ENCODE results near the gene SULT4A1. TPM values are rescaled to one million over a fixed set of nuclear protein-coding genes. Genes with fewer than 3 reads are reported as not detected.

SULT4A1 gene
- total and polyA plus RNA-seq, 2 experiments from 2014 or later: 4.7 to 5.2 TPM

GRCh38 chr22:43889860-43890253 is 27.5 kb upstream of the SULT4A1 start:
- TF ChIP-seq CTCF (conservative IDR thresholded peaks at IDR 0.05; ENCODE audit: low read depth in 2 of 2) (peak in 1 of 2 experiments; percentile 49; a peak in 2 of 4 replicates), NANOG (IDR thresholded peaks at IDR 0.05; ENCODE audit: borderline replicate concordance) (no peak), ETS1 (IDR thresholded peaks at IDR 0.05) (no peak)
- Mint-ChIP-seq H3K9me3 (no peaks in the 10 kb centered on the region), H3K27me3 (ENCODE audit: insufficient read depth, low read depth, poor library complexity) (peaks cover 17% of the 10 kb centered on the region), H3K4me1 (peaks cover 6% of the 10 kb centered on the region; the same call in 1 of the 3 replicates), H3K36me3 (ENCODE audit: low read depth) (peaks cover 11% of the 10 kb centered on the region), H3K4me3 (no peak overlapping the region), H3K27ac (no peak overlapping the region)
- Histone ChIP-seq H3K4me3 (no peak overlapping the region), H4K20me1 (replicated peaks; ENCODE audit: insufficient read depth) (peaks cover 3% of the 10 kb centered on the region; the same call in 1 of the 2 replicates), H3K27ac (ENCODE audit: low read depth) (no peak overlapping the region), H3K36me3 (ENCODE audit: insufficient read depth) (no peaks in the 10 kb centered on the region; the same call in 1 of the 2 replicates), H2AFZ (no peak overlapping the region), H3K4me2 (no peak overlapping the region), H3K9me2 (ENCODE audit: insufficient read depth) (no peaks in the 10 kb centered on the region), H3K4me1 (ENCODE audit: insufficient read depth) (no peaks in the 10 kb centered on the region), H3K79me2 (replicated peaks; ENCODE audit: insufficient read depth) (no peaks in the 10 kb centered on the region), H3K27me3 (ENCODE audit: insufficient read depth) (peaks cover 6% of the 10 kb centered on the region), H3F3A (replicated peaks; ENCODE audit: low read depth) (no peaks in the 10 kb centered on the region; the same call in 1 of the 2 replicates)
- DNase-seq (ENCODE audit: low spot score) (peak; percentile 24), ATAC-seq (no peak)

GRCh38 chr22:43889201-43889859 is 27.0 kb upstream of the SULT4A1 start:
- DNase-seq (ENCODE audit: low spot score): no peak
- Histone ChIP-seq H3K27me3 (ENCODE audit: insufficient read depth) (peaks cover 6% of the 10 kb centered on the region), H3K4me3 (no peak overlapping the region), H4K20me1 (replicated peaks; ENCODE audit: insufficient read depth) (peaks cover 3% of the 10 kb centered on the region; the same call in 1 of the 2 replicates), H3K36me3 (ENCODE audit: insufficient read depth) (no peaks in the 10 kb centered on the region; the same call in 1 of the 2 replicates), H3K79me2 (replicated peaks; ENCODE audit: insufficient read depth) (no peaks in the 10 kb centered on the region), H3K9me2 (ENCODE audit: insufficient read depth) (no peaks in the 10 kb centered on the region), H2AFZ (no peak overlapping the region), H3K4me1 (ENCODE audit: insufficient read depth) (no peaks in the 10 kb centered on the region), H3F3A (replicated peaks; ENCODE audit: low read depth) (no peaks in the 10 kb centered on the region; the same call in 1 of the 2 replicates), H3K4me2 (no peak overlapping the region), H3K27ac (ENCODE audit: low read depth) (no peak overlapping the region)
- ATAC-seq: no peak
- peaks cover 6% of the 10 kb centered on the region; the same call in 1 of the 3 replicates for H3K4me1 Mint-ChIP-seq
- H3K36me3 Mint-ChIP-seq (ENCODE audit: low read depth): peaks cover 15% of the 10 kb centered on the region
- peaks cover 17% of the 10 kb centered on the region for H3K27me3 Mint-ChIP-seq (ENCODE audit: insufficient read depth, low read depth, poor library complexity)
- no peaks in the 10 kb centered on the region for H3K9me3 Mint-ChIP-seq
- no peak overlapping the region for H3K4me3 Mint-ChIP-seq
- no peak overlapping the region for H3K27ac Mint-ChIP-seq
- TF ChIP-seq ZNF462 (CRISPR knock-in tag; IDR thresholded peaks at IDR 0.05): no peak
- TF ChIP-seq ZNF114 (CRISPR knock-in tag; IDR thresholded peaks at IDR 0.05): no peak
- no peak for TF ChIP-seq ETS1 (IDR thresholded peaks at IDR 0.05)
- no peak for TF ChIP-seq EZH2phosphoT487 (IDR thresholded peaks at IDR 0.05; ENCODE audit: unreplicated experiment)
- no peak for TF ChIP-seq CTCF (conservative IDR thresholded peaks at IDR 0.05; ENCODE audit: low read depth in 2 of 2)
- TF ChIP-seq STAT1 (IDR thresholded peaks at IDR 0.05; ENCODE audit: unreplicated experiment): no peak

Measured in GM23338 (cell line).